Midbrain (tissue), 1 donor: ENCODE measurements around the gene SKAP1.
"Not testable (repeated sequence)": the region's sequence is repeated elsewhere in the genome, so short reads cannot be mapped to it uniquely, and the experiment has no call there.

Experiments used
- DNase-seq: peaks from one replicate; lab custom pipeline; 2025; lab: John Stamatoyannopoulos, UW

The SKAP1 gene

GRCh38 chr17:48413613-48414405 lies 16.2 kb downstream of the SKAP1 start:
- no peak for DNase-seq

GRCh38 chr17:48412841-48413240 lies 17.2 kb downstream of the SKAP1 start:
- DNase-seq, result no peak

GRCh38 chr17:48410821-48411220 lies 19.2 kb downstream of the SKAP1 start:
- not testable (repeated sequence) for DNase-seq

- no peak for DNase-seq
These were observed 20.4 kb downstream of the SKAP1 start for GRCh38 chr17:48409607-48410006.

GRCh38 chr17:48406936-48407567 lies 23.0 kb downstream of the SKAP1 start:
- no peak for DNase-seq

- no peak for DNase-seq
These were observed 35.2 kb downstream of the SKAP1 start for GRCh38 chr17:48394821-48395220.

- no peak for DNase-seq
These were observed 36.7 kb downstream of the SKAP1 start for GRCh38 chr17:48393283-48393682.

- no peak for DNase-seq
These were observed 37.2 kb downstream of the SKAP1 start for GRCh38 chr17:48392857-48393256.

- DNase-seq, result no peak
These were observed 38.6 kb downstream of the SKAP1 start for GRCh38 chr17:48391444-48391843.

- DNase-seq, result no peak
These were observed 40.1 kb downstream of the SKAP1 start for GRCh38 chr17:48389903-48390302.

GRCh38 chr17:48388955-48389743 lies 40.9 kb downstream of the SKAP1 start:
- DNase-seq, result no peak

- no peak for DNase-seq
These were observed 43.2 kb downstream of the SKAP1 start for GRCh38 chr17:48386826-48387225.

- DNase-seq, result no peak
These were observed 44.7 kb downstream of the SKAP1 start for GRCh38 chr17:48385319-48385718.

- no peak for DNase-seq
These were observed 45.9 kb downstream of the SKAP1 start for GRCh38 chr17:48384164-48384563.

GRCh38 chr17:48382989-48383388 lies 47.0 kb downstream of the SKAP1 start:
- DNase-seq, result no peak

GRCh38 chr17:48378708-48379392 lies 51.2 kb downstream of the SKAP1 start:
- DNase-seq, result no peak

- no peak for DNase-seq
These were observed 51.8 kb downstream of the SKAP1 start for GRCh38 chr17:48378238-48378637.

- no peak for DNase-seq
These were observed 53.2 kb downstream of the SKAP1 start for GRCh38 chr17:48376682-48377325.

GRCh38 chr17:48375356-48375755 lies 54.7 kb downstream of the SKAP1 start:
- DNase-seq, result no peak

- no peak for DNase-seq
These were observed 55.3 kb downstream of the SKAP1 start for GRCh38 chr17:48374650-48375230.

GRCh38 chr17:48373883-48374282 lies 56.1 kb downstream of the SKAP1 start:
- no peak for DNase-seq
